K562 (cell line): ENCODE data around the gene ANKRD11. TPM values are rescaled to one million over a fixed set of nuclear protein-coding genes. Genes with fewer than 3 reads are reported as not detected.

Source experiments
- MTF1 ChIP-seq: fragments of 250-450 bp; sonication (Bioruptor Pico); IDR thresholded peaks from 2 replicates; pipeline ENCODE4 v1.9.0; 2021; ENCODE audit warnings: moderate library complexity, mild to moderate bottlenecking, inconsistent platforms, borderline replicate concordance
- SLC30A9 ChIP-seq: fragments of 250-450 bp; sonication (Bioruptor Pico); IDR thresholded peaks from 2 replicates; pipeline ENCODE4 v1.8.0; 2022; ENCODE audit warnings: mild to moderate bottlenecking, moderate library complexity
- TBL1XR1 ChIP-seq, 2 experiments: IDR thresholded peaks; 2 replicates each; pipeline ENCODE4 v1.6.1; 2012; ENCODE audit warnings: improper control_type of control experiment in 2 of 2, low read length in 2 of 2, mild to moderate bottlenecking in 1 of 2
- TCF15 ChIP-seq: fragments of 250-450 bp; sonication (Bioruptor Pico); IDR thresholded peaks from 2 replicates; pipeline ENCODE4 v1.8.0; 2022; ENCODE audit warnings: moderate library complexity, mild to moderate bottlenecking, inconsistent platforms
- VEZF1 ChIP-seq: fragments of 200-800 bp; sonication (Bioruptor generic); IDR thresholded peaks from 2 replicates; pipeline ENCODE4 v1.6.1; 2017; ENCODE audit warnings: missing genetic modification characterization, missing compliant biosample characterization
- polyA plus RNA-seq, 8 experiments: library from polyadenylated mRNA; depleted of rRNA in 4 of 8; stranded (reverse) in 5 of 8; unstranded in 3 of 8; fragments of >200 nt; fragmentation: Nextera tagmentation in 2 of 8; fragmentation: Illumina TruSeq in 1 of 8; extraction: Ambion mirVana in 2 of 8; extraction: Trizol in 1 of 8; gene quantifications; 2 replicates each; pipeline versions ENCODE4 v1.2.1 to v1.2.3, GENCODE V29; 2011 to 2014; ENCODE audit warnings: inconsistent platforms in 1 of 8, missing spikeins in 1 of 8
- total RNA-seq, 7 experiments: library from RNA; depleted of rRNA in 6 of 7; stranded (reverse); fragments of >200 nt in 6 of 7; fragmentation: Illumina TruSeq in 2 of 7; extraction: Trizol in 2 of 7; gene quantifications; 2 replicates each; pipeline versions ENCODE4 v1.2.1 to v1.2.3, GENCODE V29; 2011 to 2021; ENCODE audit warnings: low replicate concordance in 1 of 7
- TF ChIP-seq, protein P1 (sequence below): fragments of 450-650 bp; IDR thresholded peaks from 2 replicates; pipeline ENCODE4 v1.6.1; 2017; ENCODE audit warnings: antibody characterized with exemption
- TF ChIP-seq, protein P2 (sequence below): fragments of 450-650 bp; IDR thresholded peaks from 2 replicates; pipeline ENCODE4 v1.6.1; 2014; ENCODE audit warnings: low read depth, mild to moderate bottlenecking, moderate library complexity, borderline replicate concordance

Gene ANKRD11
- total and polyA plus RNA-seq, 9 of the 15 experiments (the other 6 are each of a cell fraction or from before 2014, with no cell fraction given) = 4.7 to 126 (median 31.7) TPM

GRCh38 chr16:89507214-89507833 lies 17.0 kb upstream of the ANKRD11 start (continued):
- TF ChIP-seq, protein P1, sequence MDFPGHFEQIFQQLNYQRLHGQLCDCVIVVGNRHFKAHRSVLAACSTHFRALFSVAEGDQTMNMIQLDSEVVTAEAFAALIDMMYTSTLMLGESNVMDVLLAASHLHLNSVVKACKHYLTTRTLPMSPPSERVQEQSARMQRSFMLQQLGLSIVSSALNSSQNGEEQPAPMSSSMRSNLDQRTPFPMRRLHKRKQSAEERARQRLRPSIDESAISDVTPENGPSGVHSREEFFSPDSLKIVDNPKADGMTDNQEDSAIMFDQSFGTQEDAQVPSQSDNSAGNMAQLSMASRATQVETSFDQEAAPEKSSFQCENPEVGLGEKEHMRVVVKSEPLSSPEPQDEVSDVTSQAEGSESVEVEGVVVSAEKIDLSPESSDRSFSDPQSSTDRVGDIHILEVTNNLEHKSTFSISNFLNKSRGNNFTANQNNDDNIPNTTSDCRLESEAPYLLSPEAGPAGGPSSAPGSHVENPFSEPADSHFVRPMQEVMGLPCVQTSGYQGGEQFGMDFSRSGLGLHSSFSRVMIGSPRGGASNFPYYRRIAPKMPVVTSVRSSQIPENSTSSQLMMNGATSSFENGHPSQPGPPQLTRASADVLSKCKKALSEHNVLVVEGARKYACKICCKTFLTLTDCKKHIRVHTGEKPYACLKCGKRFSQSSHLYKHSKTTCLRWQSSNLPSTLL = peak; percentile 91
- TF ChIP-seq SLC30A9 (CRISPR knock-in tag) = no peak
- TF ChIP-seq MTF1 (CRISPR knock-in tag) = no peak
- no peak for TF ChIP-seq TCF15 (CRISPR knock-in tag)
- TF ChIP-seq, protein P2, sequence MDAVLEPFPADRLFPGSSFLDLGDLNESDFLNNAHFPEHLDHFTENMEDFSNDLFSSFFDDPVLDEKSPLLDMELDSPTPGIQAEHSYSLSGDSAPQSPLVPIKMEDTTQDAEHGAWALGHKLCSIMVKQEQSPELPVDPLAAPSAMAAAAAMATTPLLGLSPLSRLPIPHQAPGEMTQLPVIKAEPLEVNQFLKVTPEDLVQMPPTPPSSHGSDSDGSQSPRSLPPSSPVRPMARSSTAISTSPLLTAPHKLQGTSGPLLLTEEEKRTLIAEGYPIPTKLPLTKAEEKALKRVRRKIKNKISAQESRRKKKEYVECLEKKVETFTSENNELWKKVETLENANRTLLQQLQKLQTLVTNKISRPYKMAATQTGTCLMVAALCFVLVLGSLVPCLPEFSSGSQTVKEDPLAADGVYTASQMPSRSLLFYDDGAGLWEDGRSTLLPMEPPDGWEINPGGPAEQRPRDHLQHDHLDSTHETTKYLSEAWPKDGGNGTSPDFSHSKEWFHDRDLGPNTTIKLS = no peak
- TF ChIP-seq TBL1XR1 (IDR thresholded peaks at IDR 0.05; ENCODE audit: low read length in 2 of 2) = no peak
- TF ChIP-seq VEZF1 (CRISPR knock-in tag) = no peak
